A549 (cell line): Measurements from ENCODE around the gene UBE2E2. TPM values are rescaled to one million over a fixed set of nuclear protein-coding genes. Genes with fewer than 3 reads are reported as not detected.
A peak's percentile ranks its signal among the peaks of the same experiment; 100 is the strongest.

Source experiments
- ATAC-seq, 2 experiments: fragments of 200-7000 bp in 1 of 2; fragments of >200 bp in 1 of 2; cut with Nextera tagmentation in 1 of 2; cut with Tn5 transposase in 1 of 2; 3 replicates each; pipeline versions ENCODE4 v1.8.0 to v1.9.1; 2018 to 2020; ENCODE audit warnings: mild to moderate bottlenecking in 1 of 2, moderate library complexity in 1 of 2
- CTCF ChIA-PET: fragments of 300-600 bp; sonication (Branson Sonifier 250); formaldehyde crosslinking; extraction: SDS; loops from one replicate; lab custom pipeline; 2021; ENCODE audit warnings: antibody characterized with exemption, inconsistent platforms; lab: Yijun Ruan, JAX
- POLR2A ChIA-PET: fragments of 350-600 bp; formaldehyde crosslinking; extraction: SDS; loops from one replicate; lab custom pipeline; 2021; ENCODE audit warnings: antibody characterized with exemption, inconsistent platforms; lab: Yijun Ruan, JAX
- DNase-seq, 2 experiments: peaks; one replicate each; pipeline versions ENCODE4 v3.0.0 to v3.0.0-alpha.2; 2011 to 2016; ENCODE audit warnings: low read depth in 1 of 2, low spot score in 1 of 2
- FAIRE-seq: peaks from 2 replicates; lab custom pipeline; 2011; peaks lifted over from hg19 to GRCh38; lab: Jason Lieb, UNC
- H3K27ac ChIP-seq, 2 experiments: fragments of >200 bp; sonication (Bioruptor Twin); formaldehyde crosslinking; 3 replicates each; pipeline ENCODE4 v1.5.1; 2016 to 2017
- H3K4me1 ChIP-seq: fragments of >200 bp; sonication (Bioruptor Twin); formaldehyde crosslinking; 3 replicates; pipeline ENCODE4 v1.6.1; 2016
- H3K4me2 ChIP-seq: fragments of >200 bp; sonication (Bioruptor Twin); formaldehyde crosslinking; 3 replicates; pipeline ENCODE4 v1.6.1; 2016
- H3K4me3 ChIP-seq: fragments of >200 bp; sonication (Bioruptor Twin); formaldehyde crosslinking; 3 replicates; pipeline ENCODE4 v1.5.1; 2016
- H3K9me3 ChIP-seq: fragments of >200 bp; sonication (Bioruptor Twin); formaldehyde crosslinking; 3 replicates; pipeline ENCODE4 v1.6.1; 2016
- ATOH8 ChIP-seq: fragments of 250-450 bp; sonication (Bioruptor Pico); IDR thresholded peaks from 2 replicates; pipeline ENCODE4 v1.5.0; 2020; ENCODE audit warnings: low read depth, mild to moderate bottlenecking, moderate library complexity
- CBX8 ChIP-seq: fragments of 200-600 bp; sonication (generic); IDR thresholded peaks from 2 replicates; pipeline ENCODE4 v1.6.1; 2016
- EHF ChIP-seq: fragments of 250-450 bp; sonication (Bioruptor Pico); IDR thresholded peaks from 2 replicates; pipeline ENCODE4 v1.5.0; 2020; ENCODE audit warnings: mild to moderate bottlenecking
- EP300 ChIP-seq, 2 experiments: fragments of >200 bp; sonication (Bioruptor Twin); formaldehyde crosslinking; IDR thresholded peaks; 2 replicates in 1 of 2; 3 replicates in 1 of 2; pipeline ENCODE4 v1.6.1; 2016 to 2017
- ESRRA ChIP-seq: fragments of 150-350 bp; IDR thresholded peaks from 2 replicates; pipeline ENCODE4 v1.6.1; 2014; ENCODE audit warnings: mild to moderate bottlenecking, low read length, borderline replicate concordance
- FOSL2 ChIP-seq, 2 experiments: fragments of 450-650 bp in 1 of 2; fragments of >200 bp in 1 of 2; sonication (Bioruptor Twin) in 1 of 2; formaldehyde crosslinking; IDR thresholded peaks; 2 replicates each; pipeline versions ENCODE4 v1.5.0 to v1.6.1; 2016 to 2020; ENCODE audit warnings: mild to moderate bottlenecking in 1 of 2, moderate library complexity in 1 of 2
- FOXS1 ChIP-seq: fragments of 250-450 bp; sonication (Bioruptor Pico); IDR thresholded peaks from 2 replicates; pipeline ENCODE4 v1.5.0; 2020; ENCODE audit warnings: mild to moderate bottlenecking, moderate library complexity
- GATA3 ChIP-seq: IDR thresholded peaks from 2 replicates; pipeline ENCODE4 v1.6.1; 2012; ENCODE audit warnings: borderline replicate concordance
- HOXB13 ChIP-seq: fragments of 250-450 bp; sonication (Bioruptor Pico); IDR thresholded peaks from 2 replicates; pipeline ENCODE4 v1.5.0; 2020; ENCODE audit warnings: low read depth, mild to moderate bottlenecking, moderate library complexity
- HOXB5 ChIP-seq: fragments of 250-450 bp; sonication (Bioruptor Pico); IDR thresholded peaks from 2 replicates; pipeline ENCODE4 v1.5.0; 2020; ENCODE audit warnings: mild to moderate bottlenecking, moderate library complexity
- JUN ChIP-seq, 2 experiments: fragments of >200 bp; sonication (Bioruptor Twin); formaldehyde crosslinking; IDR thresholded peaks; 2 replicates in 1 of 2; 3 replicates in 1 of 2; pipeline ENCODE4 v1.6.1; 2016 to 2017
- KDM1A ChIP-seq: fragments of 200-600 bp; sonication (generic); IDR thresholded peaks from 2 replicates; pipeline ENCODE4 v1.6.1; 2016; ENCODE audit warnings: low read depth, mild to moderate bottlenecking
- KDM5A ChIP-seq: fragments of 200-600 bp; sonication (generic); IDR thresholded peaks from 2 replicates; pipeline ENCODE4 v1.6.1; 2016; ENCODE audit warnings: antibody characterized with exemption, mild to moderate bottlenecking
- MAFK ChIP-seq: fragments of 450-650 bp; IDR thresholded peaks from 2 replicates; pipeline ENCODE4 v1.6.1; 2014; ENCODE audit not compliant: partially characterized antibody
- MAX ChIP-seq: IDR thresholded peaks from 2 replicates; pipeline ENCODE4 v1.6.1; 2012
- MYC ChIP-seq: IDR thresholded peaks from 2 replicates; pipeline ENCODE4 v1.6.1; 2012; ENCODE audit warnings: mild to moderate bottlenecking, inconsistent platforms, low read length, improper control_type of control experiment, borderline replicate concordance
- NFE2L2 ChIP-seq: fragments of 150-350 bp; conservative IDR thresholded peaks from 2 replicates; pipeline ENCODE4 v1.6.1; 2014; ENCODE audit warnings: low read length
- PHF8 ChIP-seq: fragments of 200-600 bp; sonication (generic); IDR thresholded peaks from 2 replicates; pipeline ENCODE4 v1.6.1; 2016; ENCODE audit warnings: low read depth, mild to moderate bottlenecking, antibody characterized with exemption, moderate library complexity, borderline replicate concordance
- POLR2AphosphoS2 ChIP-seq: conservative IDR thresholded peaks from 2 replicates; pipeline ENCODE4 v1.6.1; 2012; ENCODE audit warnings: low read length, improper control_type of control experiment, inconsistent platforms
- RAD21 ChIP-seq, 2 experiments: fragments of >200 bp in 1 of 2; sonication (Bioruptor Twin) in 1 of 2; formaldehyde crosslinking in 1 of 2; IDR thresholded peaks in 1 of 2; conservative IDR thresholded peaks in 1 of 2; 2 replicates in 1 of 2; 3 replicates in 1 of 2; pipeline ENCODE4 v1.6.1; 2012 to 2018; ENCODE audit warnings: inconsistent platforms in 1 of 2
- RCOR1 ChIP-seq: fragments of 150-350 bp; IDR thresholded peaks from 2 replicates; pipeline ENCODE4 v1.6.1; 2014; ENCODE audit warnings: antibody characterized with exemption, low read length, low read depth
- TP53 ChIP-seq: fragments of 250-450 bp; sonication (Bioruptor Pico); IDR thresholded peaks from 2 replicates; pipeline ENCODE4 v1.5.0; 2021; ENCODE audit warnings: mild to moderate bottlenecking, moderate library complexity
- ZC3H11A ChIP-seq: fragments of 450-650 bp; IDR thresholded peaks from 2 replicates; pipeline ENCODE4 v1.6.1; 2014; ENCODE audit warnings: antibody characterized with exemption, mild to moderate bottlenecking
- ZFP36 ChIP-seq: fragments of 450-650 bp; IDR thresholded peaks from 2 replicates; pipeline ENCODE4 v1.6.1; 2014; ENCODE audit warnings: borderline replicate concordance; ENCODE audit not compliant: partially characterized antibody
- ZNF302 ChIP-seq: fragments of 250-450 bp; sonication (Bioruptor Pico); IDR thresholded peaks from 2 replicates; pipeline ENCODE4 v1.9.0; 2021; ENCODE audit warnings: inconsistent platforms, mild to moderate bottlenecking, moderate library complexity
- ZSCAN20 ChIP-seq: fragments of 250-450 bp; sonication (Bioruptor Pico); IDR thresholded peaks from 2 replicates; pipeline ENCODE4 v1.8.0; 2022; ENCODE audit warnings: mild to moderate bottlenecking, moderate library complexity
- WGBS: methylation state at CpG from one replicate; pipeline ENCODE4 v1.1.6; 2017; ENCODE audit errors: missing lambda C conversion rate; 5-methylcytosine and 5-hydroxymethylcytosine counted together
- polyA plus RNA-seq, 4 experiments: library from polyadenylated mRNA; depleted of rRNA in 3 of 4; stranded (reverse); fragments of >200 nt; fragmentation: RNase III in 1 of 4; extraction: RNeasy Plus Mini Kit Qiagen cat#74134 plus additional on column Dnase treatment in 1 of 4; gene quantifications; 2 replicates in 3 of 4; 3 replicates in 1 of 4; pipeline ENCODE4 v1.2.3, GENCODE V29; 2011 to 2017
- TF ChIP-seq, protein P1 (sequence below): IDR thresholded peaks from 2 replicates; pipeline ENCODE4 v1.6.1; 2012

The UBE2E2 gene
- polyA plus RNA-seq, 2 of the 4 experiments (the other 2 are of a cell fraction), result 28.3 to 56.1 TPM

DNA sequence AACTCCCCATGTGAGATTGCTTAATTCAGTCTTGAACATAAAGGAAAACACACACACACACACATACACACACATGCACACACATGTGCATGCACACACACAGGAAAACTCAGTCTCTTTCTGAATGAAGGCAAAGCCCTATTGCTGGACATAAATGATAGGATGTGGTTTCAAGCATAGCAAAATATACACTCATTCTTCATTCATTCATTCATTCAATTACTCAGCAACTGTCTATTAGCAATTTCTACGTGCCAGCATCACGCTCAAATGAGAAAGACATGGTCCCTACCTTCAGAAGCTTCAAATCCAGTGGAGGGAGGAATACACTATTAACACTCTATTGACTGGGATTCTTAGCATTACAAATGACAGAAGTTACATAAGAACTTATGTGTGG is 41.8 kb upstream of the UBE2E2 start:
- 91% methylated on average over 2 of the region's 2 CpGs for WGBS
- Histone ChIP-seq H3K4me2 (no peak overlapping the region), H3K4me1 (peaks cover 15% of the 10 kb centered on the region; the same call in 1 of the 3 replicates), H3K4me3 (no peak overlapping the region), H3K27ac (no peak overlapping the region), H3K9me3 (no peaks in the 10 kb centered on the region)
- ChIA-PET POLR2A (no interaction called here), CTCF (no interaction called here)
- FAIRE-seq, result peak; percentile 86
- no peak for ATAC-seq
- no peak for DNase-seq
- TF ChIP-seq PHF8 (no peak), ZC3H11A (no peak), CBX8 (no peak), EHF (no peak), NFE2L2 (no peak), GATA3 (no peak), ZSCAN20 (CRISPR knock-in tag) (no peak), ZNF302 (CRISPR knock-in tag) (no peak), JUN (IDR thresholded peaks at IDR 0.05) (no peak), TP53 (CRISPR knock-in tag) (no peak), HOXB13 (CRISPR knock-in tag) (no peak), HOXB5 (no peak), FOSL2 (IDR thresholded peaks at IDR 0.05) (no peak), FOSL2 (CRISPR knock-in tag; IDR thresholded peaks at IDR 0.05) (no peak), POLR2AphosphoS2 (no peak), ZFP36 (no peak), KDM5A (no peak), RCOR1 (no peak), MAX (no peak), MYC (no peak), ATOH8 (no peak)

DNA sequence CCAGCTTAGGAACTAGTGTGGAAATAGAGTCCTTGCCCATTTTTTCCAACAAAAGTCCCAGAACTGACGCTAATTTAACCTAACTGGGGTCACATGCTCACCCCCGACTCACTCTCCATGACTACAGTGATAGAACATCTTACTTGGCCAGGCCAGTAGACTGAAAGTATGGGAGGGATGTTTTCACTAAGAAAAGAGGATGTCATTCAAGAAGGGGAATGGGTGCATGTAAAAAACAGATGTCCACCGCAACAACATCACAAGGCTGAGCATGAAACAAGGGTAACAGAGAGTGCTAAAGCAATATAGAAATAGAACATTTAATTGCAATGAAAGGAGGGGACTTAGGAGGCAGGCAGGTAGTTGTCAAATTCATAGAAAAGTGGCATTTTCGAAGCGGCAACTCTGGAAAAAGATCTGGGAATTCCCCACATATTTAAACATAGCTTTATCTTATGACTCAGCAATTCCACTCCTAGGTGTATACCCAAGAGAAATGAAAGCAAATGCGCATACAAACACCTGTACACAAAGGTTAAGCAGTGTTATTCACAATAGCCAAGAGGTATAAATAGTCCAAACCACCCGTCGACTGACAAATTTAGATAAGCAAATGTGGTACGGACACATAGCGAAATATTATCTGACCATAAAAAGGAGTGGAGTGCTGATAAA is 41.1 kb upstream of the UBE2E2 start:
- no peak overlapping the region for H3K27ac ChIP-seq
- TF ChIP-seq EP300 (IDR thresholded peaks at IDR 0.05) (no peak), FOSL2 (IDR thresholded peaks at IDR 0.05) (no peak), FOSL2 (CRISPR knock-in tag; IDR thresholded peaks at IDR 0.05) (no peak), NFE2L2 (peak; percentile 47), ZC3H11A (no peak), KDM1A (no peak), ZSCAN20 (CRISPR knock-in tag) (no peak), MAFK (peak; percentile 90), RAD21 (conservative IDR thresholded peaks at IDR 0.05 in 1 of 2, IDR thresholded peaks at IDR 0.05 in 1 of 2) (no peak), ESRRA (no peak), MAX (no peak), TP53 (CRISPR knock-in tag) (no peak), FOXS1 (no peak)
- TF ChIP-seq, protein P1, sequence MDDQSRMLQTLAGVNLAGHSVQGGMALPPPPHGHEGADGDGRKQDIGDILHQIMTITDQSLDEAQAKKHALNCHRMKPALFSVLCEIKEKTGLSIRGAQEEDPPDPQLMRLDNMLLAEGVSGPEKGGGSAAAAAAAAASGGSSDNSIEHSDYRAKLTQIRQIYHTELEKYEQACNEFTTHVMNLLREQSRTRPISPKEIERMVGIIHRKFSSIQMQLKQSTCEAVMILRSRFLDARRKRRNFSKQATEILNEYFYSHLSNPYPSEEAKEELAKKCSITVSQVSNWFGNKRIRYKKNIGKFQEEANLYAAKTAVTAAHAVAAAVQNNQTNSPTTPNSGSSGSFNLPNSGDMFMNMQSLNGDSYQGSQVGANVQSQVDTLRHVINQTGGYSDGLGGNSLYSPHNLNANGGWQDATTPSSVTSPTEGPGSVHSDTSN, result no peak
- no peak overlapping the region for H3K4me3 ChIP-seq
- FAIRE-seq (no peak), DNase-seq (no peak), ATAC-seq (no peak)
- POLR2A ChIA-PET, result no interaction called here
- H3K9me3 ChIP-seq, result no peaks in the 10 kb centered on the region
- 55% methylated on average over 10 of the region's 10 CpGs for WGBS
- H3K4me1 ChIP-seq, result peaks cover 15% of the 10 kb centered on the region; the same call in 1 of the 3 replicates
- CTCF ChIA-PET, result no interaction called here
- H3K4me2 ChIP-seq, result no peak overlapping the region
